ENCODE results near the gene MUC3A. TPM values are rescaled to one million over a fixed set of nuclear protein-coding genes. Genes with fewer than 3 reads are reported as not detected.
"Not testable (repeated sequence)": the region's sequence is repeated elsewhere in the genome, so short reads cannot be mapped to it uniquely, and the experiment has no call there.

Gene MUC3A
- total RNA-seq, 2 donors from 2014 or later = 0.11 TPM; not detected in 1

- peaks cover 5% of the 10 kb centered on the region for H3K9me3 Mint-ChIP-seq
- peaks cover 13% of the 10 kb centered on the region for H3K27me3 Mint-ChIP-seq
- no peak overlapping the region for H3K27ac Mint-ChIP-seq
- no peak overlapping the region for H3K4me3 Mint-ChIP-seq
- ATAC-seq (replicated peaks) = no peak
- no peaks in the 10 kb centered on the region for H3K4me1 Mint-ChIP-seq
- H3K36me3 Mint-ChIP-seq (ENCODE audit: low read depth) = no peaks in the 10 kb centered on the region
These were observed 19.5 kb upstream of the MUC3A start for GRCh38 chr7:100929808-100930174.

- H3K4me1 Mint-ChIP-seq = no peaks in the 10 kb centered on the region
- peaks cover 21% of the 10 kb centered on the region for H3K27me3 Mint-ChIP-seq
- no peak overlapping the region for H3K27ac Mint-ChIP-seq
- H3K4me3 Mint-ChIP-seq = no peak overlapping the region
- ATAC-seq (replicated peaks) = no peak
- H3K9me3 Mint-ChIP-seq = peaks cover 5% of the 10 kb centered on the region
- H3K36me3 Mint-ChIP-seq (ENCODE audit: low read depth) = no peaks in the 10 kb centered on the region
These were observed 15.6 kb upstream of the MUC3A start for GRCh38 chr7:100933734-100934133.

- not testable (repeated sequence) for H3K36me3 Mint-ChIP-seq (ENCODE audit: low read depth); H3K9me3 Mint-ChIP-seq; H3K4me3 Mint-ChIP-seq; H3K27ac Mint-ChIP-seq; ATAC-seq (replicated peaks); H3K4me1 Mint-ChIP-seq
- H3K27me3 Mint-ChIP-seq = peaks cover 21% of the 10 kb centered on the region
These were observed 14.0 kb upstream of the MUC3A start for GRCh38 chr7:100935381-100935780.

GRCh38 chr7:100936167-100936566, 13.2 kb upstream of the MUC3A start:
- peaks cover 17% of the 10 kb centered on the region for H3K27me3 Mint-ChIP-seq
- H3K9me3 Mint-ChIP-seq; H3K27ac Mint-ChIP-seq; ATAC-seq (replicated peaks); H3K36me3 Mint-ChIP-seq (ENCODE audit: low read depth); H3K4me3 Mint-ChIP-seq; H3K4me1 Mint-ChIP-seq: not testable (repeated sequence)

- no peak overlapping the region for H3K4me3 Mint-ChIP-seq
- ATAC-seq (replicated peaks) = no peak
- peaks cover 4% of the 10 kb centered on the region for H3K9me3 Mint-ChIP-seq
- H3K4me1 Mint-ChIP-seq = no peaks in the 10 kb centered on the region
- H3K27ac Mint-ChIP-seq = no peak overlapping the region
- no peaks in the 10 kb centered on the region for H3K36me3 Mint-ChIP-seq (ENCODE audit: low read depth)
- peaks cover 9% of the 10 kb centered on the region for H3K27me3 Mint-ChIP-seq
These were observed 7.1 kb upstream of the MUC3A start for GRCh38 chr7:100942045-100942774.

GRCh38 chr7:100943693-100944092, 5.6 kb upstream of the MUC3A start:
- Mint-ChIP-seq H3K9me3 (peaks cover 4% of the 10 kb centered on the region), H3K27me3 (peaks cover 5% of the 10 kb centered on the region), H3K27ac (no peak overlapping the region), H3K4me3 (no peak overlapping the region), H3K4me1 (no peaks in the 10 kb centered on the region), H3K36me3 (ENCODE audit: low read depth) (no peaks in the 10 kb centered on the region)
- no peak for ATAC-seq (replicated peaks)

GRCh38 chr7:100944138-100944537, 5.2 kb upstream of the MUC3A start:
- Mint-ChIP-seq H3K4me3 (no peak overlapping the region), H3K36me3 (ENCODE audit: low read depth) (no peaks in the 10 kb centered on the region), H3K27ac (no peak overlapping the region), H3K4me1 (no peaks in the 10 kb centered on the region), H3K27me3 (peaks cover 5% of the 10 kb centered on the region), H3K9me3 (peaks cover 4% of the 10 kb centered on the region)
- no peak for ATAC-seq (replicated peaks)

- H3K27me3 Mint-ChIP-seq = peaks cover 14% of the 10 kb centered on the region
- no peaks in the 10 kb centered on the region for H3K4me1 Mint-ChIP-seq
- no peak overlapping the region for H3K27ac Mint-ChIP-seq
- ATAC-seq (replicated peaks) = no peak
- no peaks in the 10 kb centered on the region for H3K36me3 Mint-ChIP-seq (ENCODE audit: low read depth)
- no peaks in the 10 kb centered on the region for H3K9me3 Mint-ChIP-seq
- H3K4me3 Mint-ChIP-seq = no peak overlapping the region
These were observed 3.2 kb upstream of the MUC3A start for GRCh38 chr7:100946111-100946510.

- Mint-ChIP-seq H3K27ac (no peak overlapping the region), H3K4me3 (no peak overlapping the region), H3K4me1 (no peaks in the 10 kb centered on the region), H3K9me3 (no peaks in the 10 kb centered on the region), H3K27me3 (peaks cover 14% of the 10 kb centered on the region), H3K36me3 (ENCODE audit: low read depth) (no peaks in the 10 kb centered on the region)
- ATAC-seq (replicated peaks) = no peak
These were observed 2.5 kb upstream of the MUC3A start for GRCh38 chr7:100946766-100947365.

GRCh38 chr7:100947792-100948191, 1.5 kb upstream of the MUC3A start:
- no peak overlapping the region for H3K4me3 Mint-ChIP-seq
- peaks cover 14% of the 10 kb centered on the region for H3K27me3 Mint-ChIP-seq
- no peak overlapping the region for H3K27ac Mint-ChIP-seq
- no peaks in the 10 kb centered on the region for H3K36me3 Mint-ChIP-seq (ENCODE audit: low read depth)
- H3K9me3 Mint-ChIP-seq = no peaks in the 10 kb centered on the region
- no peaks in the 10 kb centered on the region for H3K4me1 Mint-ChIP-seq
- ATAC-seq (replicated peaks) = no peak

- Mint-ChIP-seq H3K36me3 (ENCODE audit: low read depth) (no peaks in the 10 kb centered on the region), H3K4me3 (no peak overlapping the region), H3K9me3 (no peaks in the 10 kb centered on the region), H3K4me1 (no peaks in the 10 kb centered on the region), H3K27me3 (peaks cover 14% of the 10 kb centered on the region), H3K27ac (no peak overlapping the region)
- ATAC-seq (replicated peaks) = no peak
These were observed 654 bp downstream of the MUC3A start for GRCh38 chr7:100949933-100950443.

GRCh38 chr7:100951172-100951571, 1.8 kb downstream of the MUC3A start:
- H3K4me3 Mint-ChIP-seq = no peak overlapping the region

GRCh38 chr7:100951888-100952560, 2.7 kb downstream of the MUC3A start:
- Mint-ChIP-seq H3K27ac (no peak overlapping the region), H3K36me3 (ENCODE audit: low read depth) (no peaks in the 10 kb centered on the region), H3K9me3 (no peaks in the 10 kb centered on the region), H3K27me3 (peaks cover 9% of the 10 kb centered on the region), H3K4me1 (no peaks in the 10 kb centered on the region), H3K4me3 (no peak overlapping the region)
- ATAC-seq (replicated peaks) = peak; percentile 78

More at GRCh38 chr7:100951172-100951571, 1.8 kb downstream of the MUC3A start:
- no peak for ATAC-seq (replicated peaks)
- peaks cover 9% of the 10 kb centered on the region for H3K27me3 Mint-ChIP-seq
- H3K9me3 Mint-ChIP-seq = no peaks in the 10 kb centered on the region
- H3K36me3 Mint-ChIP-seq (ENCODE audit: low read depth) = no peaks in the 10 kb centered on the region
- H3K27ac Mint-ChIP-seq = no peak overlapping the region
- H3K4me1 Mint-ChIP-seq = no peaks in the 10 kb centered on the region

- H3K27me3 Mint-ChIP-seq = peaks cover 9% of the 10 kb centered on the region
- no peak overlapping the region for H3K27ac Mint-ChIP-seq
- no peaks in the 10 kb centered on the region for H3K36me3 Mint-ChIP-seq (ENCODE audit: low read depth)
- no peaks in the 10 kb centered on the region for H3K4me1 Mint-ChIP-seq
- H3K9me3 Mint-ChIP-seq = no peaks in the 10 kb centered on the region
- H3K4me3 Mint-ChIP-seq = no peak overlapping the region
- ATAC-seq (replicated peaks) = peak; percentile 66
These were observed 3.3 kb downstream of the MUC3A start for GRCh38 chr7:100952641-100953040.
